Mammary epithelial cell (primary cell): ENCODE data around the gene GCN1.

ENCODE experiments used
- EZH2 ChIP-seq: IDR thresholded peaks from 2 replicates; pipeline ENCODE4 v1.6.1; 2012; ENCODE audit warnings: low read length, inconsistent platforms, borderline replicate concordance
- TF ChIP-seq, protein P1 (sequence below), 2 donors: IDR thresholded peaks in 1 of 2; conservative IDR thresholded peaks in 1 of 2; 2 replicates each; pipeline ENCODE4 v1.5.1; 2011 to 2012; ENCODE audit warnings: inconsistent platforms in 2 of 2, low read length in 2 of 2, mild to moderate bottlenecking in 2 of 2, control low read depth in 1 of 2, low read depth in 1 of 2; ENCODE audit not compliant: insufficient read depth in 1 of 2; ENCODE audit errors: extremely low read depth in 1 of 2

DNA sequence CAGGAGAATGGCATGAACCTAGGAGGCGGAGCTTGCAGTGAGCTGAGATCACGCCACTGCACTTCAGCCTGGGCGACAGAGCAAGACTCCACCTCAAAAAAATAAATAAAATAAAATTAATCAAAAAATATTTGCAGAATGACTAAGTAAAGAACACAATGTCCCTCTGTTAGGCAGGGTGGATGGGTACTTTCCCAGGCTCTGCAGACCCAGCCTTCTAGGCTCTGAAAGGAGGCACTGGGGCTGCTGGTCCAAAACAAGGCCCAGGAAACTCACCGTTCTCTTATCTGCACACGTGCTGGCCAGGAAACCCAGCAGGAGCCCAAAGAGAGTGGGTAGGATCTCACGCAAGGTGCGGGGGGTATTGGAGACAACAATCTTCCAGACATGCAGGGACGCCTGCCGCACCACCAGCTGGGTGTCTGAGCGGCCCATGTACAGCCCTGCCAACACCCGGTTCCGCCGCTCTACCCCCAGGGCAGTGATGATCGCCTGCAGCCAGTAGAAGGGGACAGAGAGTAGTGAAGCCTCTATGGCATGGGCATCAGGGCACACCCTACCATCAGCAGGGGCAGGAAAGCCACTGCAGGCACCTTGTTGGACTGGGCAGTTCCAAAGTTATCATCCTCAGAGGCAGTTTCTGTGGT, 52.2 kb downstream of the GCN1 start:
- TF ChIP-seq, protein P1, sequence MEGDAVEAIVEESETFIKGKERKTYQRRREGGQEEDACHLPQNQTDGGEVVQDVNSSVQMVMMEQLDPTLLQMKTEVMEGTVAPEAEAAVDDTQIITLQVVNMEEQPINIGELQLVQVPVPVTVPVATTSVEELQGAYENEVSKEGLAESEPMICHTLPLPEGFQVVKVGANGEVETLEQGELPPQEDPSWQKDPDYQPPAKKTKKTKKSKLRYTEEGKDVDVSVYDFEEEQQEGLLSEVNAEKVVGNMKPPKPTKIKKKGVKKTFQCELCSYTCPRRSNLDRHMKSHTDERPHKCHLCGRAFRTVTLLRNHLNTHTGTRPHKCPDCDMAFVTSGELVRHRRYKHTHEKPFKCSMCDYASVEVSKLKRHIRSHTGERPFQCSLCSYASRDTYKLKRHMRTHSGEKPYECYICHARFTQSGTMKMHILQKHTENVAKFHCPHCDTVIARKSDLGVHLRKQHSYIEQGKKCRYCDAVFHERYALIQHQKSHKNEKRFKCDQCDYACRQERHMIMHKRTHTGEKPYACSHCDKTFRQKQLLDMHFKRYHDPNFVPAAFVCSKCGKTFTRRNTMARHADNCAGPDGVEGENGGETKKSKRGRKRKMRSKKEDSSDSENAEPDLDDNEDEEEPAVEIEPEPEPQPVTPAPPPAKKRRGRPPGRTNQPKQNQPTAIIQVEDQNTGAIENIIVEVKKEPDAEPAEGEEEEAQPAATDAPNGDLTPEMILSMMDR (conservative IDR thresholded peaks at IDR 0.05 in 1 of 2, IDR thresholded peaks at IDR 0.05 in 1 of 2; ENCODE audit: extremely low read depth in 1 of 2, insufficient read depth in 1 of 2, low read depth in 1 of 2, low read length in 2 of 2): no peak
- no peak for TF ChIP-seq EZH2
